Measurements from ENCODE around the gene DDX46.

- TF ChIP-seq POLR2A (IDR thresholded peaks at IDR 0.05) (no peak), CTCF (IDR thresholded peaks at IDR 0.05 in 4 of 5, conservative IDR thresholded peaks at IDR 0.05 in 1 of 5) (no peak)
Observed at GRCh38 chr5:134794819-134795218, 36.2 kb downstream of the DDX46 start.
